GM12874 (cell line): Measurements from ENCODE around the gene LIAS.

Experiments used
- CTCF ChIP-seq: IDR thresholded peaks from 2 replicates; pipeline ENCODE4 v1.5.1; 2011; ENCODE audit warnings: low read depth, mild to moderate bottlenecking, control low read depth, low read length, moderate library complexity; ENCODE audit not compliant: insufficient read depth

The LIAS gene

GRCh38 chr4:39456946-39457763, 1.7 kb upstream of the LIAS start:
- no peak for TF ChIP-seq CTCF

- no peak for TF ChIP-seq CTCF
These were observed 6.1 kb downstream of the LIAS start for GRCh38 chr4:39464886-39465501.

- TF ChIP-seq CTCF: no peak
These were observed 7.9 kb downstream of the LIAS start for GRCh38 chr4:39466747-39467146.

- TF ChIP-seq CTCF: no peak
These were observed 8.6 kb downstream of the LIAS start for GRCh38 chr4:39467464-39467863.

- peak; percentile 54 for TF ChIP-seq CTCF
These were observed 10.7 kb downstream of the LIAS start for GRCh38 chr4:39469429-39470077.

GRCh38 chr4:39470402-39470801, 11.5 kb downstream of the LIAS start:
- TF ChIP-seq CTCF: no peak

- no peak for TF ChIP-seq CTCF
These were observed 13.5 kb downstream of the LIAS start for GRCh38 chr4:39472396-39472795.
